Measurements from ENCODE around the gene POU4F1.
A peak's percentile ranks its signal among the peaks of the same experiment; 100 is the strongest.
"Not testable (repeated sequence)": the region's sequence is repeated elsewhere in the genome, so short reads cannot be mapped to it uniquely, and the experiment has no call there.

The POU4F1 gene

GRCh38 chr13:78603240-78603957 is at the start of gene POU4F1:
TSS of gene POU4F1 (minus strand) at chr13:78603552. CDS start at chr13:78603326, 226 bp downstream.
- TF ChIP-seq CTCF (IDR thresholded peaks at IDR 0.05; ENCODE audit: borderline replicate concordance, control extremely low read depth, extremely low read depth, insufficient read depth, missing control alignments) = no peak
- in situ Hi-C loops (cut with MboI; ENCODE audit: low sequenced_read_pairs, unreplicated experiment) = no loop called here
- peak; percentile 89 for DNase-seq (ENCODE audit: low spot score)

GRCh38 chr13:78652651-78653050 is 49.3 kb upstream of the POU4F1 start:
- in situ Hi-C loops (cut with MboI; ENCODE audit: low sequenced_read_pairs, unreplicated experiment) = no loop called here
- TF ChIP-seq CTCF (IDR thresholded peaks at IDR 0.05; ENCODE audit: borderline replicate concordance, control extremely low read depth, extremely low read depth, insufficient read depth, missing control alignments) = no peak
- no peak for DNase-seq (ENCODE audit: low spot score)

- no peak for DNase-seq (ENCODE audit: low spot score)
- in situ Hi-C loops (cut with MboI; ENCODE audit: low sequenced_read_pairs, unreplicated experiment) = no loop called here
- TF ChIP-seq CTCF (IDR thresholded peaks at IDR 0.05; ENCODE audit: borderline replicate concordance, control extremely low read depth, extremely low read depth, insufficient read depth, missing control alignments) = no peak
These were observed 47.3 kb upstream of the POU4F1 start for GRCh38 chr13:78650717-78651083.

GRCh38 chr13:78649997-78650716 is 46.8 kb upstream of the POU4F1 start:
- no peak for TF ChIP-seq CTCF (IDR thresholded peaks at IDR 0.05; ENCODE audit: borderline replicate concordance, control extremely low read depth, extremely low read depth, insufficient read depth, missing control alignments)
- no peak for DNase-seq (ENCODE audit: low spot score)
- in situ Hi-C loops (cut with MboI; ENCODE audit: low sequenced_read_pairs, unreplicated experiment) = no loop called here

- in situ Hi-C loops (cut with MboI; ENCODE audit: low sequenced_read_pairs, unreplicated experiment); DNase-seq (ENCODE audit: low spot score): not testable (repeated sequence)
These were observed 43.8 kb upstream of the POU4F1 start for GRCh38 chr13:78647109-78647678.

- peak; percentile 49 for DNase-seq (ENCODE audit: low spot score)
These were observed 34.9 kb upstream of the POU4F1 start for GRCh38 chr13:78638216-78638615.

More at GRCh38 chr13:78638216-78638615, 34.9 kb upstream of the POU4F1 start:
- no peak for TF ChIP-seq CTCF (IDR thresholded peaks at IDR 0.05; ENCODE audit: borderline replicate concordance, control extremely low read depth, extremely low read depth, insufficient read depth, missing control alignments)
- in situ Hi-C loops (cut with MboI; ENCODE audit: low sequenced_read_pairs, unreplicated experiment) = no loop called here
